H9 (cell line): ENCODE data around the gene BCL2L15. TPM values are rescaled to one million over a fixed set of nuclear protein-coding genes. Genes with fewer than 3 reads are reported as not detected.

Experiments
- DNase-seq: peaks from one replicate; pipeline ENCODE4 v3.0.0-alpha.2; 2017
- H2AFZ ChIP-seq: one replicate; pipeline ENCODE4 v1.6.1; 2013; ENCODE audit warnings: mild to moderate bottlenecking, low read length, control low read depth, moderate library complexity
- H2AK5ac ChIP-seq: 2 replicates; pipeline ENCODE4 v1.6.1; 2013; ENCODE audit warnings: low read length, control low read depth, mixed read lengths; ENCODE audit not compliant: insufficient read length
- H2BK120ac ChIP-seq: one replicate; pipeline ENCODE4 v1.6.1; 2013; ENCODE audit warnings: low read depth, mild to moderate bottlenecking, low read length, control low read depth, inconsistent platforms; ENCODE audit not compliant: poor library complexity, severe bottlenecking
- H2BK12ac ChIP-seq: 2 replicates; pipeline ENCODE4 v1.6.1; 2013; ENCODE audit warnings: low read length, control low read depth, mixed read lengths, low read depth; ENCODE audit not compliant: insufficient read length
- H2BK15ac ChIP-seq: 2 replicates; pipeline ENCODE4 v1.6.1; 2013; ENCODE audit warnings: low read depth, low read length, control low read depth
- H2BK20ac ChIP-seq: one replicate; pipeline ENCODE4 v1.6.1; 2013; ENCODE audit warnings: low read depth, mild to moderate bottlenecking, low read length, control low read depth, inconsistent platforms; ENCODE audit not compliant: poor library complexity, severe bottlenecking
- H2BK5ac ChIP-seq: 2 replicates; pipeline ENCODE4 v1.6.1; 2013; ENCODE audit warnings: low read length, control low read depth, mixed read lengths; ENCODE audit not compliant: insufficient read length
- H3K14ac ChIP-seq: 2 replicates; pipeline ENCODE4 v1.6.1; 2013; ENCODE audit warnings: low read length, control low read depth; ENCODE audit not compliant: insufficient read depth
- H3K18ac ChIP-seq: 2 replicates; pipeline ENCODE4 v1.6.1; 2013; ENCODE audit warnings: low read depth, mild to moderate bottlenecking, mixed read lengths, low read length, control low read depth; ENCODE audit not compliant: insufficient read length
- H3K23ac ChIP-seq: 2 replicates; pipeline ENCODE4 v1.6.1; 2013; ENCODE audit warnings: low read length, control low read depth, mixed read lengths, low read depth; ENCODE audit not compliant: insufficient read length
- H3K23me2 ChIP-seq: 2 replicates; pipeline ENCODE4 v1.6.1; 2013; ENCODE audit warnings: low read depth, mild to moderate bottlenecking, mixed read lengths, low read length, control low read depth; ENCODE audit not compliant: insufficient read length, poor library complexity, severe bottlenecking
- H3K27ac ChIP-seq: 2 replicates; pipeline ENCODE4 v1.5.1; 2013; ENCODE audit warnings: low read length, control low read depth, mixed read lengths, low read depth; ENCODE audit not compliant: insufficient read length
- H3K27me3 ChIP-seq: 2 replicates; pipeline ENCODE4 v1.6.1; 2013; ENCODE audit warnings: low read length, control low read depth, inconsistent platforms; ENCODE audit not compliant: insufficient read depth
- H3K4ac ChIP-seq: 2 replicates; pipeline ENCODE4 v1.6.1; 2013; ENCODE audit warnings: low read depth, mild to moderate bottlenecking, control low read depth, inconsistent platforms, low read length, moderate library complexity
- H3K4me1 ChIP-seq: 2 replicates; pipeline ENCODE4 v1.6.1; 2013; ENCODE audit warnings: low read length, control low read depth, inconsistent platforms; ENCODE audit not compliant: insufficient read depth
- H3K4me2 ChIP-seq: 2 replicates; pipeline ENCODE4 v1.6.1; 2013; ENCODE audit warnings: low read length, control low read depth, mixed read lengths; ENCODE audit not compliant: insufficient read length, insufficient read depth
- H3K56ac ChIP-seq: 2 replicates; pipeline ENCODE4 v1.6.1; 2013; ENCODE audit warnings: low read depth, mild to moderate bottlenecking, mixed read lengths, low read length, control low read depth; ENCODE audit not compliant: insufficient read length
- H3K79me1 ChIP-seq: 2 replicates; pipeline ENCODE4 v1.6.1; 2013; ENCODE audit warnings: low read depth, mild to moderate bottlenecking, moderate library complexity, low read length, control low read depth, inconsistent platforms; ENCODE audit not compliant: insufficient read depth, poor library complexity, severe bottlenecking
- H3K79me2 ChIP-seq: 2 replicates; pipeline ENCODE4 v1.6.1; 2013; ENCODE audit warnings: low read length, control low read depth, inconsistent platforms; ENCODE audit not compliant: insufficient read depth
- H3K9ac ChIP-seq: 2 replicates; pipeline ENCODE4 v1.6.1; 2013; ENCODE audit warnings: low read length, control low read depth, mixed read lengths; ENCODE audit not compliant: insufficient read length; ENCODE audit errors: extremely low read depth
- H3K9me3 ChIP-seq: one replicate; pipeline ENCODE4 v1.6.1; 2013; ENCODE audit warnings: low read depth, low read length, inconsistent platforms; ENCODE audit not compliant: control insufficient read depth
- H3T11ph ChIP-seq: one replicate; pipeline ENCODE4 v1.6.1; 2013; ENCODE audit warnings: mild to moderate bottlenecking, low read length, control low read depth, inconsistent platforms
- H4K20me1 ChIP-seq: one replicate; pipeline ENCODE4 v1.6.1; 2013; ENCODE audit not compliant: control insufficient read depth, insufficient read length, insufficient read depth
- H4K5ac ChIP-seq: 2 replicates; pipeline ENCODE4 v1.6.1; 2013; ENCODE audit warnings: low read depth, mild to moderate bottlenecking, mixed read lengths, low read length, control low read depth; ENCODE audit not compliant: insufficient read length
- H4K8ac ChIP-seq: replicated peaks from 2 replicates; pipeline ENCODE4 v1.6.1; 2013; ENCODE audit warnings: low read length, control low read depth, mixed read lengths, low read depth; ENCODE audit not compliant: insufficient read length
- H4K91ac ChIP-seq: 2 replicates; pipeline ENCODE4 v1.6.1; 2013; ENCODE audit warnings: low read depth, mild to moderate bottlenecking, moderate library complexity, mixed read lengths, low read length, control low read depth; ENCODE audit not compliant: insufficient read length
- H3K27ac Mint-ChIP-seq, 3 experiments: 2 replicates in 2 of 3; 3 replicates in 1 of 3; pipeline ENCODE4 v1.8.0; 2020 to 2021; ENCODE audit warnings: mixed read lengths in 3 of 3, mild to moderate bottlenecking in 1 of 3, moderate library complexity in 1 of 3
- H3K27me3 Mint-ChIP-seq: 2 replicates; pipeline ENCODE4 v1.8.0; 2021; ENCODE audit warnings: low read depth, mild to moderate bottlenecking, moderate library complexity, mixed read lengths
- H3K36me3 Mint-ChIP-seq, 3 experiments: 2 replicates in 2 of 3; 3 replicates in 1 of 3; pipeline ENCODE4 v1.8.0; 2020 to 2021; ENCODE audit warnings: low read depth in 3 of 3, mixed read lengths in 3 of 3; ENCODE audit not compliant: insufficient read depth in 1 of 3
- H3K4me1 Mint-ChIP-seq, 2 experiments: 2 replicates each; pipeline ENCODE4 v1.8.0; 2020; ENCODE audit warnings: mixed read lengths in 2 of 2
- H3K4me3 Mint-ChIP-seq, 2 experiments: 2 replicates in 1 of 2; 3 replicates in 1 of 2; pipeline ENCODE4 v1.8.0; 2020 to 2021; ENCODE audit warnings: mild to moderate bottlenecking in 2 of 2, mixed read lengths in 2 of 2, moderate library complexity in 1 of 2
- H3K9me3 Mint-ChIP-seq, 2 experiments: 2 replicates in 1 of 2; 3 replicates in 1 of 2; pipeline ENCODE4 v1.8.0; 2020; ENCODE audit warnings: mild to moderate bottlenecking in 2 of 2, mixed read lengths in 2 of 2, moderate library complexity in 1 of 2
- CTCF ChIP-seq: fragments of 200-600 bp; sonication (generic); conservative IDR thresholded peaks from 3 replicates; pipeline ENCODE4 v1.8.0; 2021; ENCODE audit warnings: antibody characterized with exemption, mild to moderate bottlenecking
- WGBS: extraction: QIAGEN DNeasy Blood & Tissue Kit; methylation state at CpG from one replicate; pipeline ENCODE4 v1.1.7; 2013; ENCODE audit warnings: missing lambda C conversion rate, low lambda C conversion rate, mixed read lengths; ENCODE audit not compliant: insufficient read length; ENCODE audit errors: extremely low coverage; 5-methylcytosine and 5-hydroxymethylcytosine counted together
- total RNA-seq: library from RNA; stranded (reverse); gene quantifications from 2 replicates; pipeline ENCODE4 v1.2.1, GENCODE V29; 2021

The BCL2L15 gene
- total RNA-seq, 1 experiment from 2014 or later = 0.22 TPM

GRCh38 chr1:113874012-113874879, 13.1 kb downstream of the BCL2L15 start:
- Histone ChIP-seq H2BK5ac (no peak overlapping the region), H4K20me1 (no peaks in the 10 kb centered on the region), H3K9ac (no peak overlapping the region), H4K91ac (no peak overlapping the region), H3K23ac (no peak overlapping the region), H4K5ac (no peak overlapping the region), H3K4ac (no peak overlapping the region), H3K79me1 (no peaks in the 10 kb centered on the region), H3K18ac (no peak overlapping the region), H3K4me1 (no peaks in the 10 kb centered on the region), H3T11ph (no peak overlapping the region), H3K79me2 (no peaks in the 10 kb centered on the region), H2BK15ac (no peak overlapping the region), H2BK12ac (no peak overlapping the region), H2AFZ (no peak overlapping the region), H2BK20ac (no peak overlapping the region), H3K56ac (no peak overlapping the region), H2BK120ac (no peak overlapping the region), H3K14ac (no peak overlapping the region), H3K23me2 (no peaks in the 10 kb centered on the region), H4K8ac (no peak overlapping the region), H3K27ac (no peak overlapping the region), H3K9me3 (no peaks in the 10 kb centered on the region), H3K4me2 (no peak overlapping the region), H2AK5ac (no peak overlapping the region), H3K27me3 (no peaks in the 10 kb centered on the region)
- peak; percentile 49 for DNase-seq
- H3K27ac Mint-ChIP-seq = no peak overlapping the region
- no CpG with 5 or more reads among the region's 1 CpG for WGBS
- H3K27me3 Mint-ChIP-seq = no peaks in the 10 kb centered on the region
- no peaks in the 10 kb centered on the region for H3K36me3 Mint-ChIP-seq
- H3K9me3 Mint-ChIP-seq = no peaks in the 10 kb centered on the region
- H3K4me1 Mint-ChIP-seq = peaks cover 0 to under 1% of the 10 kb centered on the region in 2 experiments; a peak in 1 of 4 replicates
- TF ChIP-seq CTCF = peak; percentile 57
- H3K4me3 Mint-ChIP-seq = no peak overlapping the region
